Left renal pelvis (tissue), 4 donors: Measurements from ENCODE around the gene TBC1D1. TPM values are rescaled to one million over a fixed set of nuclear protein-coding genes. Genes with fewer than 3 reads are reported as not detected.
"Not testable (repeated sequence)": the region's sequence is repeated elsewhere in the genome, so short reads cannot be mapped to it uniquely, and the experiment has no call there.

Experiments
- DNase-seq, 4 donors: peaks; one replicate each; pipeline ENCODE4 v3.0.0-alpha.2; 2013; ENCODE audit warnings: low read depth in 4 of 4, low spot score in 3 of 4
- polyA plus RNA-seq, 4 donors: library from polyadenylated mRNA; unstranded; fragments of 120-200 nt; gene quantifications; one replicate each; pipeline ENCODE4 v1.2.1, GENCODE V29; 2013; ENCODE audit not compliant: insufficient read length in 4 of 4

TBC1D1 gene
- polyA plus RNA-seq, 4 donors: 48.5 to 194 (median 183) TPM

GRCh38 chr4:38009421-38009820 is 118.5 kb downstream of the TBC1D1 start:
- DNase-seq: no peak

- DNase-seq: no peak
Observed at GRCh38 chr4:38009949-38010348, 119.1 kb downstream of the TBC1D1 start.

GRCh38 chr4:38011511-38012162 is 120.8 kb downstream of the TBC1D1 start:
- DNase-seq: no peak

- no peak for DNase-seq
Observed at GRCh38 chr4:38013461-38014366, 122.8 kb downstream of the TBC1D1 start.

- DNase-seq: no peak
Observed at GRCh38 chr4:38014421-38014852, 123.6 kb downstream of the TBC1D1 start.

- no peak for DNase-seq
Observed at GRCh38 chr4:38015886-38016515, 125.1 kb downstream of the TBC1D1 start.

- no peak for DNase-seq
Observed at GRCh38 chr4:38016698-38017097, 125.8 kb downstream of the TBC1D1 start.

- DNase-seq: no peak
Observed at GRCh38 chr4:38017609-38018008, 126.7 kb downstream of the TBC1D1 start.

- no peak for DNase-seq
Observed at GRCh38 chr4:38020386-38020785, 129.5 kb downstream of the TBC1D1 start.

GRCh38 chr4:38020961-38021360 is 130.1 kb downstream of the TBC1D1 start:
- DNase-seq: not testable (repeated sequence)

- no peak for DNase-seq
Observed at GRCh38 chr4:38021751-38022150, 130.9 kb downstream of the TBC1D1 start.

- DNase-seq: no peak
Observed at GRCh38 chr4:38023347-38024205, 132.7 kb downstream of the TBC1D1 start.

- DNase-seq: no peak
Observed at GRCh38 chr4:38024206-38024509, 133.3 kb downstream of the TBC1D1 start.

- no peak for DNase-seq
Observed at GRCh38 chr4:38025665-38026064, 134.8 kb downstream of the TBC1D1 start.

- DNase-seq: no peak
Observed at GRCh38 chr4:38026158-38026740, 135.4 kb downstream of the TBC1D1 start.

GRCh38 chr4:38030023-38030422 is 139.1 kb downstream of the TBC1D1 start:
- no peak for DNase-seq

- no peak for DNase-seq
Observed at GRCh38 chr4:38034986-38035882, 144.3 kb downstream of the TBC1D1 start.

GRCh38 chr4:38036548-38036947 is 145.7 kb downstream of the TBC1D1 start:
- no peak for DNase-seq

- no peak for DNase-seq
Observed at GRCh38 chr4:38037612-38038011, 146.7 kb downstream of the TBC1D1 start.
